ENCODE measurements around the gene TBX3.

Gene TBX3

GRCh38 chr12:114666746-114667668 lies 17.0 kb downstream of the TBX3 start:
- no peak for DNase-seq

GRCh38 chr12:114665411-114666260 lies 18.3 kb downstream of the TBX3 start:
- no peak for DNase-seq

- no peak for DNase-seq
Measured at GRCh38 chr12:114664651-114665320, 19.2 kb downstream of the TBX3 start.

GRCh38 chr12:114662512-114663177 lies 21.3 kb downstream of the TBX3 start:
- no peak for DNase-seq

- no peak for DNase-seq
Measured at GRCh38 chr12:114661245-114661644, 22.7 kb downstream of the TBX3 start.

- no peak for DNase-seq
Measured at GRCh38 chr12:114659084-114659483, 24.9 kb downstream of the TBX3 start.

- DNase-seq = no peak
Measured at GRCh38 chr12:114658002-114658441, 26.0 kb downstream of the TBX3 start.

GRCh38 chr12:114657597-114657920 lies 26.4 kb downstream of the TBX3 start:
- no peak for DNase-seq

- no peak for DNase-seq
Measured at GRCh38 chr12:114656906-114657596, 26.9 kb downstream of the TBX3 start.

- DNase-seq = no peak
Measured at GRCh38 chr12:114655934-114656749, 27.8 kb downstream of the TBX3 start.

- DNase-seq = no peak
Measured at GRCh38 chr12:114649585-114649984, 34.4 kb downstream of the TBX3 start.

GRCh38 chr12:114648711-114649110 lies 35.3 kb downstream of the TBX3 start:
- no peak for DNase-seq

GRCh38 chr12:114638790-114639435 lies 45.1 kb downstream of the TBX3 start:
- DNase-seq = no peak

- no peak for DNase-seq
Measured at GRCh38 chr12:114636723-114637480, 47.1 kb downstream of the TBX3 start.

GRCh38 chr12:114631242-114631641 lies 52.7 kb downstream of the TBX3 start:
- DNase-seq = no peak

GRCh38 chr12:114628199-114628598 lies 55.8 kb downstream of the TBX3 start:
- DNase-seq = no peak

- DNase-seq = no peak
Measured at GRCh38 chr12:114627393-114627792, 56.6 kb downstream of the TBX3 start.

GRCh38 chr12:114625294-114625851 lies 58.6 kb downstream of the TBX3 start:
- DNase-seq = peak; percentile 1

- no peak for DNase-seq
Measured at GRCh38 chr12:114623737-114624136, 60.2 kb downstream of the TBX3 start.
